K562 (cell line): ENCODE measurements around the gene ZNF346. TPM values are rescaled to one million over a fixed set of nuclear protein-coding genes. Genes with fewer than 3 reads are reported as not detected.

Experiments
- ATAC-seq: fragments of 200-7000 bp; cut with Tn5 transposase; 3 replicates; pipeline ENCODE4 v1.9.1; 2020; ENCODE audit warnings: moderate library complexity
- BruUV-seq: library from RNA; stranded (reverse); fragments of 400-500 nt; replicated peaks from 2 replicates; lab custom pipeline; 2021; lab: Mats Ljungman, UMichigan
- CTCF ChIA-PET: fragments of 300-600 bp; formaldehyde crosslinking; extraction: SDS; loops from one replicate; lab custom pipeline; 2021; ENCODE audit warnings: low intra/inter-chr PET ratio; lab: Yijun Ruan, JAX
- POLR2A ChIA-PET: fragments of 300-600, 350-650 bp; sonication (Branson Sonifier 250); formaldehyde crosslinking; extraction: SDS; loops from one replicate; lab custom pipeline; 2021; ENCODE audit warnings: antibody characterized with exemption, inconsistent platforms; lab: Yijun Ruan, JAX
- DNase-seq, 4 experiments: peaks; one replicate each; pipeline versions ENCODE4 v3.0.0 to v3.0.0-alpha.2; 2011 to 2018; ENCODE audit warnings: low spot score in 3 of 4, mixed read lengths in 3 of 4; ENCODE audit errors: extremely low read depth in 1 of 4
- FAIRE-seq: peaks from 2 replicates; lab custom pipeline; 2011; peaks lifted over from hg19 to GRCh38; lab: Jason Lieb, UNC
- H2AFZ ChIP-seq: 2 replicates; pipeline ENCODE4 v1.6.0; 2011; ENCODE audit warnings: low read depth, low read length, control low read depth, inconsistent platforms
- H3K27ac ChIP-seq: fragments of 200-600 bp; 3 replicates; pipeline ENCODE4 v1.8.0; 2011; ENCODE audit warnings: low read depth, mild to moderate bottlenecking, control low read depth, inconsistent platforms, low read length, moderate library complexity, mixed read lengths; ENCODE audit errors: extremely low read depth
- H3K27me3 ChIP-seq, 2 experiments: fragments of 300-600 bp in 1 of 2; 2 replicates in 1 of 2; 3 replicates in 1 of 2; pipeline versions ENCODE4 v1.6.0 to v1.8.0; 2011; ENCODE audit warnings: inconsistent platforms in 2 of 2, low read length in 2 of 2, mild to moderate bottlenecking in 1 of 2, mixed read lengths in 1 of 2, moderate library complexity in 1 of 2; ENCODE audit not compliant: control insufficient read depth in 2 of 2, insufficient read depth in 2 of 2
- H3K36me3 ChIP-seq: fragments of 300-600 bp; 3 replicates; pipeline ENCODE4 v1.8.0; 2011; ENCODE audit warnings: mild to moderate bottlenecking, low read length, inconsistent platforms; ENCODE audit not compliant: control insufficient read depth, insufficient read depth
- H3K4me1 ChIP-seq, 2 experiments: fragments of 200-600 bp in 1 of 2; replicated peaks in 1 of 2; 2 replicates in 1 of 2; 3 replicates in 1 of 2; pipeline versions ENCODE4 v1.5.1 to v1.8.0; 2011; ENCODE audit warnings: inconsistent platforms in 2 of 2, low read length in 2 of 2, mild to moderate bottlenecking in 1 of 2, mixed read lengths in 1 of 2, moderate library complexity in 1 of 2; ENCODE audit not compliant: control insufficient read depth in 2 of 2, insufficient read depth in 2 of 2
- H3K4me2 ChIP-seq: 2 replicates; pipeline ENCODE4 v1.6.1; 2011; ENCODE audit warnings: low read length, control low read depth, inconsistent platforms, mixed read lengths; ENCODE audit not compliant: insufficient read depth
- H3K4me3 ChIP-seq: fragments of 200-600 bp; sonication (generic), shearing (Covaris generic); 2 replicates; pipeline ENCODE4 v1.5.1; 2016; ENCODE audit warnings: control low read depth, inconsistent platforms
- H3K79me2 ChIP-seq: fragments of 200-600 bp; 3 replicates; pipeline ENCODE4 v1.8.0; 2011; ENCODE audit warnings: low read length, inconsistent platforms; ENCODE audit not compliant: control insufficient read depth, insufficient read depth
- H3K9ac ChIP-seq, 2 experiments: 2 replicates each; pipeline versions ENCODE4 v1.6.0 to v1.6.1; 2011; ENCODE audit warnings: low read depth in 2 of 2, low read length in 2 of 2, control low read depth in 1 of 2, inconsistent platforms in 1 of 2, mild to moderate bottlenecking in 1 of 2, mixed read lengths in 1 of 2; ENCODE audit not compliant: insufficient read depth in 1 of 2
- H3K9me1 ChIP-seq: one replicate; pipeline ENCODE4 v1.6.0; 2011; ENCODE audit warnings: inconsistent platforms, mild to moderate bottlenecking, low read length, moderate library complexity; ENCODE audit not compliant: control insufficient read depth, insufficient read depth
- H3K9me3 ChIP-seq: replicated peaks from 2 replicates; pipeline ENCODE4 v1.5.1; 2011; ENCODE audit warnings: low read depth, low read length, inconsistent platforms; ENCODE audit not compliant: control insufficient read depth, insufficient read depth
- H4K20me1 ChIP-seq: replicated peaks from 2 replicates; pipeline ENCODE4 v1.6.1; 2011; ENCODE audit warnings: low read length, inconsistent platforms, mixed read lengths; ENCODE audit not compliant: control insufficient read depth, insufficient read depth
- CEBPG ChIP-seq, 3 experiments: fragments of 200-800 bp in 1 of 3; sonication (Bioruptor generic) in 1 of 3; sonication (generic) in 1 of 3; formaldehyde crosslinking in 1 of 3; IDR thresholded peaks in 2 of 3; conservative IDR thresholded peaks in 1 of 3; 2 replicates each; pipeline versions ENCODE4 v1.6.1 to v1.8.0; 2016 to 2022; ENCODE audit warnings: missing compliant biosample characterization in 2 of 3, missing genetic modification characterization in 2 of 3, mild to moderate bottlenecking in 1 of 3, missing genetic modification reagents in 1 of 3
- CHCHD3 ChIP-seq: fragments of 250-450 bp; sonication (Bioruptor Pico); IDR thresholded peaks from 2 replicates; pipeline ENCODE4 v2.1.2; 2022; ENCODE audit warnings: mild to moderate bottlenecking
- ETV1 ChIP-seq: fragments of 450-650 bp; conservative IDR thresholded peaks from 2 replicates; pipeline ENCODE4 v1.6.1; 2016; ENCODE audit warnings: missing genetic modification characterization, control low read depth, low read depth, missing compliant biosample characterization
- FIP1L1 ChIP-seq: fragments of 200-400 bp; formaldehyde crosslinking; IDR thresholded peaks from 2 replicates; pipeline ENCODE4 v1.6.1; 2018; ENCODE audit warnings: mild to moderate bottlenecking, low read depth, low read length; ENCODE audit not compliant: poor library complexity, severe bottlenecking
- IFI16 ChIP-seq: fragments of 250-450 bp; sonication (Bioruptor Pico); IDR thresholded peaks from 2 replicates; pipeline ENCODE4 v2.1.2; 2022; ENCODE audit warnings: mild to moderate bottlenecking, inconsistent platforms
- ILK ChIP-seq: fragments of 450-650 bp; IDR thresholded peaks from 2 replicates; pipeline ENCODE4 v1.6.1; 2016; ENCODE audit warnings: missing genetic modification characterization, low read depth, mild to moderate bottlenecking, missing compliant biosample characterization, moderate library complexity, borderline replicate concordance
- NBN ChIP-seq: fragments of 450-650 bp; IDR thresholded peaks from 2 replicates; pipeline ENCODE4 v1.6.1; 2016; ENCODE audit warnings: low read depth, mild to moderate bottlenecking
- NEUROD1 ChIP-seq: fragments of 150-350 bp; IDR thresholded peaks from 2 replicates; pipeline ENCODE4 v1.6.1; 2014; ENCODE audit warnings: borderline replicate concordance, low read length, low read depth; ENCODE audit not compliant: partially characterized antibody
- POLR2B ChIP-seq: fragments of 450-650 bp; IDR thresholded peaks from 2 replicates; pipeline ENCODE4 v1.6.1; 2018; ENCODE audit warnings: low read depth; ENCODE audit not compliant: partially characterized antibody
- SMARCE1 ChIP-seq: fragments of 450-650 bp; IDR thresholded peaks from 2 replicates; pipeline ENCODE4 v1.7.1; 2016; ENCODE audit warnings: mild to moderate bottlenecking
- TGIF2 ChIP-seq: sonication (generic); formaldehyde crosslinking; IDR thresholded peaks from 2 replicates; pipeline ENCODE4 v1.8.1; 2022; ENCODE audit warnings: mild to moderate bottlenecking, missing genetic modification reagents, moderate library complexity
- TRIM28 ChIP-seq: fragments of 450-650 bp; IDR thresholded peaks from 2 replicates; pipeline ENCODE4 v1.6.1; 2017
- ZNF655 ChIP-seq: fragments of 250-450 bp; sonication (Bioruptor Pico); IDR thresholded peaks from 2 replicates; pipeline ENCODE4 v1.5.0; 2021
- WGBS: fragments of 100-300 bp; shearing (Covaris generic); methylation state at CpG from one replicate; pipeline ENCODE4 v1.1.6; 2016; ENCODE audit warnings: low coverage, mixed read lengths; ENCODE audit not compliant: insufficient coverage; ENCODE audit errors: missing lambda C conversion rate; 5-methylcytosine and 5-hydroxymethylcytosine counted together
- in situ Hi-C: fragments of 300-500 bp; cut with MboI; formaldehyde crosslinking; loops from 4 replicates; pipeline ENCODE4 v1.15.0; 2018; ENCODE audit warnings: inconsistent platforms, mixed read lengths
- intact Hi-C: fragments of 100-400 bp; cut with micrococcal nuclease; formaldehyde crosslinking; loops from 2 replicates; pipeline ENCODE4 v1.14.2; 2022
- polyA plus RNA-seq, 8 experiments: library from polyadenylated mRNA; depleted of rRNA in 4 of 8; stranded (reverse) in 5 of 8; unstranded in 3 of 8; fragments of >200 nt; fragmentation: Nextera tagmentation in 2 of 8; fragmentation: Illumina TruSeq in 1 of 8; extraction: Ambion mirVana in 2 of 8; extraction: Trizol in 1 of 8; gene quantifications; 2 replicates each; pipeline versions ENCODE4 v1.2.1 to v1.2.3, GENCODE V29; 2011 to 2014; ENCODE audit warnings: inconsistent platforms in 1 of 8, missing spikeins in 1 of 8
- total RNA-seq, 7 experiments: library from RNA; depleted of rRNA in 6 of 7; stranded (reverse); fragments of >200 nt in 6 of 7; fragmentation: Illumina TruSeq in 2 of 7; extraction: Trizol in 2 of 7; gene quantifications; 2 replicates each; pipeline versions ENCODE4 v1.2.1 to v1.2.3, GENCODE V29; 2011 to 2021; ENCODE audit warnings: low replicate concordance in 1 of 7
- TF ChIP-seq, protein P1 (sequence below): sonication (generic); formaldehyde crosslinking; IDR thresholded peaks from 2 replicates; pipeline ENCODE4 v1.8.1; 2022; ENCODE audit warnings: missing genetic modification reagents

Gene ZNF346
- total and polyA plus RNA-seq, 9 of the 15 experiments (the other 6 are each of a cell fraction or from before 2014, with no cell fraction given): 5.0 to 25.1 (median 20.1) TPM

DNA sequence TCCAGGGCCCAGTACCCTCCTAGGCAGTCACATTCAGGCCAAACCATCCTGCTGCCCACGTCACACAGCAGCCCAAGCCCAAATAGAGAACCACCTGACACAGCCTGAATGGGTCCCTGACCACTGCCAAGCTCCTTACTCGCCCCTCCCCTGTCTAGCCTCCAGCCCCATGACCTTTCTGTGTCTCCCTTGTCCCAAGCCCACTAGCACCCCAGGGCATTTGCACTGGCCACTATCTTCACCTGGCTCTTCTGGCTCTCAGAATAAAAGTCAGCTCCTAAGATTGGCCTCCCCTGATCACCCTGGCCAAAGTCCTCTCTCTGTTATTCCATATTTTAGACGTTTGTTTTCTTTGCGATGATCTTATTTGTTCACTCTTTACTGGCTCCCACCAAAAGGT is 84.7 kb downstream of the ZNF346 start:
- Histone ChIP-seq H4K20me1 (peaks cover 3% of the 10 kb centered on the region; the same call in 1 of the 2 replicates), H3K9ac (no peak overlapping the region), H3K4me3 (no peak overlapping the region), H3K36me3 (no peaks in the 10 kb centered on the region), H3K9me3 (no peaks in the 10 kb centered on the region), H3K9me1 (no peaks in the 10 kb centered on the region), H2AFZ (no peak overlapping the region), H3K27me3 (peaks cover 12 to 22% of the 10 kb centered on the region in 2 experiments; a peak in 4 of 5 replicates), H3K27ac (no peak overlapping the region), H3K79me2 (no peaks in the 10 kb centered on the region), H3K4me2 (no peak overlapping the region), H3K4me1 (peaks cover 0 to 5% of the 10 kb centered on the region in 2 experiments; a peak in 2 of 5 replicates)
- intact Hi-C loops: no loop called here
- FAIRE-seq (no peak), ATAC-seq (no peak), DNase-seq (no peak)
- POLR2A ChIA-PET: interaction anchor here (0.5 to 0.9 kb wide), 4 partner anchors 8 to 296 kb away, joined by 3 to 4 read pairs (median 3); no protein-coding TSS in a partner anchor
- WGBS: 18% methylated on average over 4 of the region's 4 CpGs
- no TSS peak for BruUV-seq
- CTCF ChIA-PET: interaction anchor here (0.6 kb wide), 1 partner anchor 215 kb away, joined by 3 read pairs; no protein-coding TSS in a partner anchor
- in situ Hi-C loops: loop anchor here (25.0 kb wide), 1 partner anchor 1370 kb away; no protein-coding TSS in a partner anchor
- no peak for TF ChIP-seq TRIM28
- TF ChIP-seq CEBPG (CRISPR knock-in tag; IDR thresholded peaks at IDR 0.05): no peak
- TF ChIP-seq CEBPG (tag; conservative IDR thresholded peaks at IDR 0.05 in 1 of 2, IDR thresholded peaks at IDR 0.05 in 1 of 2): no peak
- TF ChIP-seq CHCHD3 (CRISPR knock-in tag): no peak
- TF ChIP-seq IFI16 (CRISPR knock-in tag): no peak
- TF ChIP-seq, protein P1, sequence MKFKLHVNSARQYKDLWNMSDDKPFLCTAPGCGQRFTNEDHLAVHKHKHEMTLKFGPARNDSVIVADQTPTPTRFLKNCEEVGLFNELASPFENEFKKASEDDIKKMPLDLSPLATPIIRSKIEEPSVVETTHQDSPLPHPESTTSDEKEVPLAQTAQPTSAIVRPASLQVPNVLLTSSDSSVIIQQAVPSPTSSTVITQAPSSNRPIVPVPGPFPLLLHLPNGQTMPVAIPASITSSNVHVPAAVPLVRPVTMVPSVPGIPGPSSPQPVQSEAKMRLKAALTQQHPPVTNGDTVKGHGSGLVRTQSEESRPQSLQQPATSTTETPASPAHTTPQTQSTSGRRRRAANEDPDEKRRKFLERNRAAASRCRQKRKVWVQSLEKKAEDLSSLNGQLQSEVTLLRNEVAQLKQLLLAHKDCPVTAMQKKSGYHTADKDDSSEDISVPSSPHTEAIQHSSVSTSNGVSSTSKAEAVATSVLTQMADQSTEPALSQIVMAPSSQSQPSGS: no peak
- TF ChIP-seq NEUROD1: no peak
- TF ChIP-seq ETV1: no peak
- TF ChIP-seq NBN: no peak
- TF ChIP-seq ILK (tag): no peak
- no peak for TF ChIP-seq ZNF655 (CRISPR knock-in tag)
- TF ChIP-seq SMARCE1: no peak
- TF ChIP-seq FIP1L1: no peak
- TF ChIP-seq TGIF2 (CRISPR knock-in tag): no peak
- TF ChIP-seq POLR2B: no peak
